HCT116 (cell line): ENCODE data around the gene MPHOSPH6. TPM values are rescaled to one million over a fixed set of nuclear protein-coding genes. Genes with fewer than 3 reads are reported as not detected.

Experiments
- ATAC-seq: fragments of 200-7000 bp; cut with Tn5 transposase; 2 replicates; pipeline ENCODE4 v1.9.1; 2020; ENCODE audit warnings: mild to moderate bottlenecking, moderate library complexity
- BruUV-seq: library from RNA; stranded (reverse); fragments of 400-500 nt; replicated peaks from 2 replicates; lab custom pipeline; 2021; lab: Mats Ljungman, UMichigan
- CTCF ChIA-PET: fragments of 300-600 bp; sonication (Branson Sonifier 250); formaldehyde crosslinking; loops from one replicate; lab custom pipeline; 2021; ENCODE audit warnings: antibody characterized with exemption; lab: Charles Lee
- POLR2A ChIA-PET: fragments of 300-600, 350-600 bp; sonication (Branson Sonifier 250); formaldehyde crosslinking; loops from one replicate; lab custom pipeline; 2021; ENCODE audit warnings: antibody characterized with exemption; lab: Charles Lee
- RAD21 ChIA-PET, 2 experiments: fragments of 300-600 bp; sonication (Branson Sonifier 250); formaldehyde crosslinking; loops; one replicate each; lab custom pipeline; 2023; ENCODE audit warnings: low total read pairs in 2 of 2; ENCODE audit not compliant: uncharacterized antibody in 2 of 2, unreplicated experiment in 2 of 2, low non-redundant PET in 1 of 2; lab: Charles Lee
- DNase-seq: peaks from one replicate; pipeline ENCODE4 v3.0.0-alpha.2; 2010; ENCODE audit warnings: low read depth, low spot score
- H2AFZ ChIP-seq: fragments of 200-600 bp; shearing (Covaris generic), sonication (generic); 2 replicates; pipeline ENCODE4 v1.6.1; 2017; ENCODE audit warnings: low read depth, mixed run types, mixed read lengths, antibody characterized with exemption, low read length; ENCODE audit not compliant: poor library complexity, severe bottlenecking
- H3K27ac ChIP-seq: 2 replicates; pipeline ENCODE4 v1.5.1; 2012; ENCODE audit warnings: low read depth, low read length
- H3K27me3 ChIP-seq: fragments of 200-600 bp; sonication (generic); 2 replicates; pipeline ENCODE4 v1.6.1; 2016; ENCODE audit warnings: mixed run types, low read length, mixed read lengths; ENCODE audit not compliant: insufficient read depth
- H3K36me3 ChIP-seq, 2 experiments: fragments of 200-500 bp in 1 of 2; fragments of 200-600 bp in 1 of 2; sonication (Bioruptor generic) in 1 of 2; sonication (generic) in 1 of 2; 2 replicates each; pipeline versions ENCODE4 v1.5.1 to v1.6.1; 2014 to 2016; ENCODE audit warnings: low read length in 2 of 2, inconsistent platforms in 1 of 2, mixed read lengths in 1 of 2, mixed run types in 1 of 2; ENCODE audit not compliant: insufficient read depth in 2 of 2, control insufficient read depth in 1 of 2
- H3K4me1 ChIP-seq, 2 experiments: fragments of 200-600 bp in 1 of 2; sonication (generic) in 1 of 2; 2 replicates each; pipeline versions ENCODE4 v1.5.1 to v1.6.1; 2012 to 2017; ENCODE audit warnings: low read length in 2 of 2, inconsistent platforms in 1 of 2, mild to moderate bottlenecking in 1 of 2, mixed read lengths in 1 of 2, mixed run types in 1 of 2, moderate library complexity in 1 of 2; ENCODE audit not compliant: insufficient read depth in 2 of 2, control insufficient read depth in 1 of 2
- H3K4me2 ChIP-seq: fragments of 200-600 bp; sonication (generic); 2 replicates; pipeline ENCODE4 v1.6.1; 2017; ENCODE audit warnings: mixed run types, low read length, mixed read lengths
- H3K4me3 ChIP-seq, 2 experiments: fragments of 200-600 bp in 1 of 2; sonication (generic) in 1 of 2; replicated peaks in 1 of 2; 2 replicates each; pipeline ENCODE4 v1.5.1; 2011 to 2016; ENCODE audit warnings: low read length in 2 of 2, control low read depth in 1 of 2, low read depth in 1 of 2, mild to moderate bottlenecking in 1 of 2, mixed read lengths in 1 of 2, mixed run types in 1 of 2
- H3K79me2 ChIP-seq: fragments of 200-600 bp; sonication (generic); 2 replicates; pipeline ENCODE4 v1.6.1; 2017; ENCODE audit warnings: mild to moderate bottlenecking, mixed run types, low read length, moderate library complexity, mixed read lengths; ENCODE audit not compliant: insufficient read depth
- H3K9ac ChIP-seq: fragments of 200-600 bp; sonication (generic); 2 replicates; pipeline ENCODE4 v1.6.1; 2016; ENCODE audit warnings: low read length, mixed read lengths
- H3K9me2 ChIP-seq: fragments of 200-600 bp; sonication (generic), shearing (Covaris generic); 2 replicates; pipeline ENCODE4 v1.6.1; 2017; ENCODE audit warnings: mixed run types, mild to moderate bottlenecking, moderate library complexity; ENCODE audit not compliant: insufficient read depth
- H3K9me3 ChIP-seq, 2 experiments: fragments of 200-500 bp in 1 of 2; fragments of 200-600 bp in 1 of 2; sonication (Bioruptor generic) in 1 of 2; sonication (generic) in 1 of 2; 2 replicates each; pipeline ENCODE4 v1.6.1; 2014 to 2017; ENCODE audit warnings: low read length in 2 of 2, mixed read lengths in 2 of 2, inconsistent platforms in 1 of 2, low read depth in 1 of 2, mild to moderate bottlenecking in 1 of 2, mixed run types in 1 of 2, moderate library complexity in 1 of 2; ENCODE audit not compliant: control insufficient read depth in 1 of 2, insufficient read depth in 1 of 2
- H4K20me1 ChIP-seq: fragments of 200-600 bp; sonication (generic), shearing (Covaris generic); 2 replicates; pipeline ENCODE4 v1.6.1; 2017; ENCODE audit warnings: mixed run types, mild to moderate bottlenecking, moderate library complexity; ENCODE audit not compliant: insufficient read depth
- EZH2 ChIP-seq: fragments of 200-600 bp; sonication (generic); IDR thresholded peaks from 2 replicates; pipeline ENCODE4 v1.6.1; 2017; ENCODE audit warnings: antibody characterized with exemption, mixed run types
- FOSL1 ChIP-seq: IDR thresholded peaks from 2 replicates; pipeline ENCODE4 v1.6.1; 2012; ENCODE audit warnings: low read depth
- SIN3A ChIP-seq: IDR thresholded peaks from 2 replicates; pipeline ENCODE4 v1.6.1; 2012; ENCODE audit warnings: low read depth
- YY1 ChIP-seq: IDR thresholded peaks from 2 replicates; pipeline ENCODE4 v1.6.1; 2011; ENCODE audit warnings: low read length, low read depth, moderate library complexity, mild to moderate bottlenecking; ENCODE audit not compliant: insufficient replicate concordance; ENCODE audit errors: extremely low read depth
- intact Hi-C: fragments of 100-400 bp; cut with micrococcal nuclease; formaldehyde crosslinking; loops from 2 replicates; pipeline ENCODE4 v1.10.0; 2022
- total RNA-seq: library from RNA; stranded (reverse); gene quantifications from one replicate; pipeline ENCODE4 v1.2.1, GENCODE V29; 2021; ENCODE audit not compliant: unreplicated experiment

Gene MPHOSPH6
- total RNA-seq, 1 experiment from 2014 or later, result 52.2 TPM

GRCh38 chr16:82108100-82108499, 61.9 kb downstream of the MPHOSPH6 start (continued):
- no peak for TF ChIP-seq FOSL1

- POLR2A ChIA-PET, result no interaction called here
- CTCF ChIA-PET, result no interaction called here
- Histone ChIP-seq H3K36me3 (no peaks in the 10 kb centered on the region), H3K9me2 (no peaks in the 10 kb centered on the region), H3K4me3 (no peak overlapping the region), H3K4me1 (no peaks in the 10 kb centered on the region), H4K20me1 (no peaks in the 10 kb centered on the region), H3K27ac (no peak overlapping the region), H3K9me3 (no peaks in the 10 kb centered on the region), H3K27me3 (peaks cover 28% of the 10 kb centered on the region), H2AFZ (no peak overlapping the region), H3K4me2 (no peak overlapping the region), H3K79me2 (no peaks in the 10 kb centered on the region), H3K9ac (no peak overlapping the region)
- ATAC-seq (no peak), DNase-seq (no peak)
- TF ChIP-seq SIN3A (no peak), EZH2 (no peak), YY1 (no peak)
- BruUV-seq, result no TSS peak
- intact Hi-C loops, result no loop called here
- RAD21 ChIA-PET, result no interaction called here
These were observed 64.9 kb downstream of the MPHOSPH6 start for GRCh38 chr16:82105107-82105506.

Other genes starting within 250 kb of the MPHOSPH6 start
- gene SDR42E1, start 158.8 kb downstream of the MPHOSPH6 start, total RNA-seq, result 17.4 TPM
- not detected for gene HSD17B2, start 135.0 kb downstream of the MPHOSPH6 start, total RNA-seq